Stimulated activated CD8-positive, alpha-beta memory T cell treated with anti-CD3 and anti-CD28 coated beads, Interleukin-4, amount 100 ng/mL, for 1 hour (primary cell): ENCODE data around the gene TDRKH.

Source experiments
- DNase-seq, 2 donors: peaks; one replicate each; pipeline ENCODE4 v3.0.0-alpha.2; 2020; ENCODE audit warnings: low read depth in 2 of 2, low spot score in 1 of 2

The TDRKH gene

GRCh38 chr1:151790071-151790939 is at the start of gene TDRKH:
TDRKH (minus strand) TSS chr1:151790500; CDS start chr1:151783022, 7,478 bp downstream.
- DNase-seq: peak; percentile 93 to 96

GRCh38 chr1:151839457-151840403 is 49.4 kb upstream of the TDRKH start, which contains the start of gene C2CD4D:
C2CD4D (minus strand) TSS chr1:151839820; CDS start chr1:151838989, 831 bp downstream.
- DNase-seq: peak in 1 of 2 donors; percentile 40

- no peak for DNase-seq
These were observed 48.7 kb upstream of the TDRKH start for GRCh38 chr1:151839082-151839412.

- no peak for DNase-seq
These were observed 48.2 kb upstream of the TDRKH start for GRCh38 chr1:151838222-151839081.

GRCh38 chr1:151837884-151838221 is 47.6 kb upstream of the TDRKH start:
- DNase-seq: no peak

- no peak for DNase-seq
These were observed 46.9 kb upstream of the TDRKH start for GRCh38 chr1:151837197-151837596.

GRCh38 chr1:151835596-151835995 is 45.3 kb upstream of the TDRKH start:
- DNase-seq: no peak

- DNase-seq: no peak
These were observed 43.9 kb upstream of the TDRKH start for GRCh38 chr1:151834239-151834638.

GRCh38 chr1:151833172-151833900 is 43.0 kb upstream of the TDRKH start:
- DNase-seq: no peak

GRCh38 chr1:151832318-151832980 is 42.1 kb upstream of the TDRKH start:
- DNase-seq: no peak

GRCh38 chr1:151831605-151832004 is 41.3 kb upstream of the TDRKH start, which contains the start of gene RORC:
RORC (minus strand) TSS chr1:151831802; CDS start chr1:151831764, 38 bp downstream.
- no peak for DNase-seq

- no peak for DNase-seq
These were observed 40.9 kb upstream of the TDRKH start for GRCh38 chr1:151831256-151831591.

GRCh38 chr1:151830055-151830454 is 39.8 kb upstream of the TDRKH start:
- DNase-seq: no peak

- no peak for DNase-seq
These were observed 39.2 kb upstream of the TDRKH start for GRCh38 chr1:151829352-151830046.

- no peak for DNase-seq
These were observed 38.6 kb upstream of the TDRKH start for GRCh38 chr1:151828921-151829320.

GRCh38 chr1:151827853-151828252 is 37.6 kb upstream of the TDRKH start:
- DNase-seq: no peak

- DNase-seq: no peak
These were observed 35.7 kb upstream of the TDRKH start for GRCh38 chr1:151825751-151826660.

GRCh38 chr1:151825204-151825603 is 34.9 kb upstream of the TDRKH start:
- no peak for DNase-seq
